ENCODE data around the gene ATXN1. TPM values are rescaled to one million over a fixed set of nuclear protein-coding genes. Genes with fewer than 3 reads are reported as not detected.
"Not testable (repeated sequence)": the region's sequence is repeated elsewhere in the genome, so short reads cannot be mapped to it uniquely, and the experiment has no call there.

Gene ATXN1
- total and polyA plus RNA-seq, 2 donors from 2014 or later = 4.2 to 58.2 TPM

DNA sequence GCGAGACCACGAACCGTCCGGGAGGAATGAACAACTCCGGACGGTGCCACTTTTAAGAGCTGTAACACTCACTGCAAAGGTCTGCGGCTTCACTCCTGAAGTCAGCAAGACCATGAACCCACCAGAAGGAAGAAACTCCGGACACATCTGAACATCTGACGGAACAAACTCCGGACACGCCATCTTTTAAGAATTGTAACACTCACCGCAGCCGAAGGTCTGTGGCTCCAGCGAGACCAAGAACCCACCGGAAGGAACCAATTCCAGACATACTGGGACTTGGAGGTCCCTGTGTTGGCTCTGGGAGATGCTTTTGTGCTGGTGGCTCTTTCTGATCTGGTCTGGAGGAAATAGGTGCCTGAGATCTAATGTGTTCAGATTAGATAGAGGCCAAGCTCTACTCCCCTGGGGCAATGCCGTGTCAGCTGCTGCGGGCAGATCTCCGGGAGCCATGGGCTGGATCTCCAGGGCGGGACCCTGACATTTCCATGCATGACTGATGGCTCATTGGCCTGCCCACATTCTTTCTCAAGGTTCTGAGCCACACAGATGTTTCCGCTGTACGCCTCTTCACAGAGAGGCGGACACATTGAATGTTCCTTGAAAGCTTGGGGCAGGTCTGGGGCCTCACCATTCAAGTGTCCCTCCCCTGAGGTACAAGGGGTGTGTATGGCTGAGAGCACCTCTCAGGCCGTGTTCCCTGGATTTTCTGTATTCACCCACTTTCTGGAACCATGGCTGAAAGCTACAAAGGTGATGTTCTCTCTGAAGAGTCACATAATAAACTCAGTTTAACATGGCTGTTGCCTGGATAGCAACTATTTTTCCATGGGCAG is 493.6 kb downstream of the ATXN1 start:
- H3K36me3 ChIP-seq (ENCODE audit: control insufficient read depth in 2 of 3, insufficient read depth in 3 of 3, low read length in 3 of 3) = no peaks in the 10 kb centered on the region
- intact Hi-C loops (cut with DNase I) = no loop called here
- H3K9ac ChIP-seq (ENCODE audit: low read length in 3 of 3) = no peak overlapping the region
- no peaks in the 10 kb centered on the region for H3K27me3 ChIP-seq (ENCODE audit: control insufficient read depth, insufficient read depth, low read length)
- H3K4me1 ChIP-seq (ENCODE audit: control insufficient read depth in 2 of 3, insufficient read depth in 2 of 3, low read depth in 1 of 3, low read length in 3 of 3) = no peaks in the 10 kb centered on the region
- DNase-seq = peak in 1 of 5 donors; percentile 29
- no peak overlapping the region for H3K27ac ChIP-seq (ENCODE audit: low read depth in 2 of 2, low read length in 2 of 2)
- TF ChIP-seq, protein P1, sequence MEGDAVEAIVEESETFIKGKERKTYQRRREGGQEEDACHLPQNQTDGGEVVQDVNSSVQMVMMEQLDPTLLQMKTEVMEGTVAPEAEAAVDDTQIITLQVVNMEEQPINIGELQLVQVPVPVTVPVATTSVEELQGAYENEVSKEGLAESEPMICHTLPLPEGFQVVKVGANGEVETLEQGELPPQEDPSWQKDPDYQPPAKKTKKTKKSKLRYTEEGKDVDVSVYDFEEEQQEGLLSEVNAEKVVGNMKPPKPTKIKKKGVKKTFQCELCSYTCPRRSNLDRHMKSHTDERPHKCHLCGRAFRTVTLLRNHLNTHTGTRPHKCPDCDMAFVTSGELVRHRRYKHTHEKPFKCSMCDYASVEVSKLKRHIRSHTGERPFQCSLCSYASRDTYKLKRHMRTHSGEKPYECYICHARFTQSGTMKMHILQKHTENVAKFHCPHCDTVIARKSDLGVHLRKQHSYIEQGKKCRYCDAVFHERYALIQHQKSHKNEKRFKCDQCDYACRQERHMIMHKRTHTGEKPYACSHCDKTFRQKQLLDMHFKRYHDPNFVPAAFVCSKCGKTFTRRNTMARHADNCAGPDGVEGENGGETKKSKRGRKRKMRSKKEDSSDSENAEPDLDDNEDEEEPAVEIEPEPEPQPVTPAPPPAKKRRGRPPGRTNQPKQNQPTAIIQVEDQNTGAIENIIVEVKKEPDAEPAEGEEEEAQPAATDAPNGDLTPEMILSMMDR (IDR thresholded peaks at IDR 0.05; ENCODE audit: borderline replicate concordance, extremely low read depth, insufficient read depth) = no peak
- H3K9me3 ChIP-seq (ENCODE audit: control insufficient read depth in 2 of 3, insufficient read depth in 1 of 3, low read length in 3 of 3) = no peaks in the 10 kb centered on the region
- FAIRE-seq = no peak
- H3K4me3 ChIP-seq (ENCODE audit: low read length in 3 of 3) = no peak overlapping the region

DNA sequence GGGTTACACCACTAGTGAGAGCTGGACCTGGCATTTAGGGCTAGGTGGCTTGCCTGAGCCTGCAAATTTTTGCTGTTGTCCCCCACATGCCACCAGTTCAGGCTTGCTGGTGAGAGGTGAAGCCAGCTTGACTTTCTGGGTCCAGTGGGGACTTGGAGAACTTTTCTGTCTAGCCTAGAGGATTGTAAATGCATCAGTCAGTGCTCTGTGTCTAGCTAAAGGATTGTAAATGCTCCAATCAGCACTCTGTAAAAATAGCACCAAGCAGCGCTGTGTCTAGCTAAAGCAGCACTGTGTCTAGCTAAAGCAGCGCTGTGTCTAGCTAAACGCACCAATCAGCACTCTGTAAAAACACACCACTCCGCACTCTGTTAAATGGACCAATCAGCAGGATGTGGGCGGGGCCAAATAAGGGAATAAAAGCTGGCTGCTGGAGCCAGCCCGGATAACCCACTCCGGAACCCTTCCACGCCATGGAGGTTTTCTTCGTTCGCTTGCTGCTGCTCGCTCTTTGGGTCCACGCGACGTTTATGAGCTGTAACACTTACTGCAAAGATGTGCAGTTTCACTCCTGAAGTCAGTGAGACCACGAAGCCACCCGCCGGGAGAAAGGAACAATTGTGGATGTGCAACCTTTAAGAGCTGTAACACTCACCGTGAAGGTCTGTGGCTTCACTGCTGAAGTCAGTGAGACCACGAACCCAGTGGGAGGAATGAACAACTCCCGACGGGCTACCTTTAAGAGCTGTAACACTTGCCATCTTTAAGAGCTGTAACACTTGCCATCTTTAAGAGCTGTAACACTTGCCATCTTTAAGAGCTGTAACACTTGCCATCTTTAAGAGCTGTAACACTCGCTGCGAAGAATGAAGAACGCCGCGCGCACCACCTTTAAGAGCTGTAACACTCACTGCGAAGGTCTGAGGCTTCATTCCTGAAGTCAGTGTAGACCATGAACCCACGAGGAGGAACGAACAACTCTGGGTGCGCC is 495.6 kb downstream of the ATXN1 start:
- Histone ChIP-seq H3K9me3 (ENCODE audit: control insufficient read depth in 2 of 3, insufficient read depth in 1 of 3, low read length in 3 of 3) (no peaks in the 10 kb centered on the region), H3K4me3 (ENCODE audit: low read length in 3 of 3) (no peak overlapping the region), H3K27ac (ENCODE audit: low read depth in 2 of 2, low read length in 2 of 2) (no peak overlapping the region), H3K27me3 (ENCODE audit: control insufficient read depth, insufficient read depth, low read length) (no peaks in the 10 kb centered on the region), H3K4me1 (ENCODE audit: control insufficient read depth in 2 of 3, insufficient read depth in 2 of 3, low read depth in 1 of 3, low read length in 3 of 3) (no peaks in the 10 kb centered on the region), H3K9ac (ENCODE audit: low read length in 3 of 3) (no peak overlapping the region), H3K36me3 (ENCODE audit: control insufficient read depth in 2 of 3, insufficient read depth in 3 of 3, low read length in 3 of 3) (no peaks in the 10 kb centered on the region)
- TF ChIP-seq, protein P1 (IDR thresholded peaks at IDR 0.05; ENCODE audit: borderline replicate concordance, extremely low read depth, insufficient read depth) = no peak
- intact Hi-C loops (cut with DNase I) = no loop called here
- no peak for FAIRE-seq
- DNase-seq = no peak

DNA sequence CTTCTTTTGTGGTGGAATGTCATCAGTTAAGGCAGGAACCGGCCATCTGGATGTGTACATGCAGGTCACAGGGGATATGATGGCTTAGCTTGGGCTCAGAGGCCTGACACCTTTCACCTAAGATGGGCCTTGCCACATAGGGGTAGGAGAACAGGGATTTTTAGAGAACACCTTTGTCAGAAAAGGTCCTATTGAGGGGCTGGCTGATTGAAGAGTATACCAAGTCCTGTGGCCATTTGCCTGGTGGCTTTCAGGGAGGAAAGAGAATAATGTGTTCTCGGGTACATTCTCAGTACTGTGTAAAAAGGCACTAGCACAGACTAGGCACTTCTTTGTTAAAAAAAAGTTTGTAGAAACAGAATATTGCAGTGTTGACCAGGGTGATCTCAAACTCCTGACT is 496.5 kb downstream of the ATXN1 start:
- FAIRE-seq = no peak

DNA sequence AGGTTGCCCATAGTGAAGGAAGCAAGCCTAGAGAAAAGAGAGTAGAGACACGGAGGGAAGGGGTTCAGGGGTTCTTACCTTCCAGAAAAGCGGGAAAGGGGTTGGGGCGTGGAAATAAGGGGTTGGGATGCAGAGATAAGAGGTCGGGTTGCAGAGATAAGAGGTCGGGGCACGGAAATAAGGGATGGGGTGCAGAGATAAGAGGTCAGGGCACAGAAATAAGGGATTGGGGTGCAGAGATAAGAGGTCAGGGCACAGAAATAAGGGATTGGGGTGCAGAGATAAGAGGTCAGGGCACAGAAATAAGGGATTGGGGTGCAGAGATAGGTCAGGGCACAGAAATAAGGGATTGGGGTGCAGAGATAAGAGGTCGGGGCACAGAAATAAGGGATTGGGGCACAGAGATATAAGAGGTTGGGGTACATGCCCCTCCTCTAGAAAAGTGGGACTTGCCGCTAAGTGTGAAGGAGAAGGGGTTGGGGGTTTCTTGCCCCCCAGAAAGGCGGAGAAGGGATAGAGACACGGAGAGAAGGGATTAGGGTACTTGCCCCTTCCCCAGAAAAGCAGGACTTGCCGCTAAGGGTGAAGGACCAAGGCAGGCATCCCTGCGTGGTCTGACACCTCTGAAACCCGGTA is 497.7 kb downstream of the ATXN1 start:
- H3K36me3 ChIP-seq (ENCODE audit: control insufficient read depth in 2 of 3, insufficient read depth in 3 of 3, low read length in 3 of 3); H3K27me3 ChIP-seq (ENCODE audit: control insufficient read depth, insufficient read depth, low read length); H3K9ac ChIP-seq (ENCODE audit: low read length in 3 of 3); H3K4me1 ChIP-seq (ENCODE audit: control insufficient read depth in 2 of 3, insufficient read depth in 2 of 3, low read depth in 1 of 3, low read length in 3 of 3); H3K9me3 ChIP-seq (ENCODE audit: control insufficient read depth in 2 of 3, insufficient read depth in 1 of 3, low read length in 3 of 3); H3K4me3 ChIP-seq (ENCODE audit: low read length in 3 of 3); intact Hi-C loops (cut with DNase I); H3K27ac ChIP-seq (ENCODE audit: low read depth in 2 of 2, low read length in 2 of 2); FAIRE-seq; DNase-seq: not testable (repeated sequence)

More for the DNA sequence above, 496.5 kb downstream of the ATXN1 start:
- intact Hi-C loops (cut with DNase I) = no loop called here
- Histone ChIP-seq H3K4me1 (ENCODE audit: control insufficient read depth in 2 of 3, insufficient read depth in 2 of 3, low read depth in 1 of 3, low read length in 3 of 3) (no peaks in the 10 kb centered on the region), H3K4me3 (ENCODE audit: low read length in 3 of 3) (no peak overlapping the region), H3K9ac (ENCODE audit: low read length in 3 of 3) (no peak overlapping the region), H3K36me3 (ENCODE audit: control insufficient read depth in 2 of 3, insufficient read depth in 3 of 3, low read length in 3 of 3) (no peaks in the 10 kb centered on the region), H3K27me3 (ENCODE audit: control insufficient read depth, insufficient read depth, low read length) (no peaks in the 10 kb centered on the region), H3K27ac (ENCODE audit: low read depth in 2 of 2, low read length in 2 of 2) (no peak overlapping the region), H3K9me3 (ENCODE audit: control insufficient read depth in 2 of 3, insufficient read depth in 1 of 3, low read length in 3 of 3) (no peaks in the 10 kb centered on the region)
- TF ChIP-seq, protein P1 (IDR thresholded peaks at IDR 0.05; ENCODE audit: borderline replicate concordance, extremely low read depth, insufficient read depth) = no peak
- DNase-seq = no peak

DNA sequence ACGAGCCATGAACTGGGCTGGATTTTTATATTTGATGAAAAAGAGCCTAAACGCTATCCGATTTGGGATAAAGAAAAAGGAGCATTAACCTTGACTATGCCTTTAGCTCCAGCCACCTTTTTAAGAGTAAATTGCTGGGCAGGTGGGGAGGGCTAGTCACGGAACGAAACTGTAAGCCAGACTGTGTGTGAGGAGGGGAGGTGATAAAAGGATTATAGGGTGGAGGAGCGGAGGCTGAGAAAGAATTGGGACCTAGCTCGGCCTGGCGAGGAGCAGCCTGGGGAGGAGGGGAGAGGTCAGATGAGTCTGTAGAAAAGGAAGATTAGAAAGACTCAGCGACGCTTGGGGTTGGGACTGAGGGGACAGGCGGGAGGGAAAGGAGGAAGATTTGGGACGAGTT is 498.5 kb downstream of the ATXN1 start:
- H3K27me3 ChIP-seq (ENCODE audit: control insufficient read depth, insufficient read depth, low read length); DNase-seq; H3K27ac ChIP-seq (ENCODE audit: low read depth in 2 of 2, low read length in 2 of 2); intact Hi-C loops (cut with DNase I); H3K36me3 ChIP-seq (ENCODE audit: control insufficient read depth in 2 of 3, insufficient read depth in 3 of 3, low read length in 3 of 3); H3K4me1 ChIP-seq (ENCODE audit: control insufficient read depth in 2 of 3, insufficient read depth in 2 of 3, low read depth in 1 of 3, low read length in 3 of 3); H3K9me3 ChIP-seq (ENCODE audit: control insufficient read depth in 2 of 3, insufficient read depth in 1 of 3, low read length in 3 of 3); H3K9ac ChIP-seq (ENCODE audit: low read length in 3 of 3); H3K4me3 ChIP-seq (ENCODE audit: low read length in 3 of 3); FAIRE-seq: not testable (repeated sequence)
